NCI-H2171 (cell line): ENCODE results near the gene HHAT.

Source experiments
- DNase-seq: peaks from one replicate; lab custom pipeline; 2025; lab: John Stamatoyannopoulos, UW

HHAT gene

GRCh38 chr1:210487021-210487420, 158.3 kb downstream of the HHAT start:
- DNase-seq, result no peak

DNA sequence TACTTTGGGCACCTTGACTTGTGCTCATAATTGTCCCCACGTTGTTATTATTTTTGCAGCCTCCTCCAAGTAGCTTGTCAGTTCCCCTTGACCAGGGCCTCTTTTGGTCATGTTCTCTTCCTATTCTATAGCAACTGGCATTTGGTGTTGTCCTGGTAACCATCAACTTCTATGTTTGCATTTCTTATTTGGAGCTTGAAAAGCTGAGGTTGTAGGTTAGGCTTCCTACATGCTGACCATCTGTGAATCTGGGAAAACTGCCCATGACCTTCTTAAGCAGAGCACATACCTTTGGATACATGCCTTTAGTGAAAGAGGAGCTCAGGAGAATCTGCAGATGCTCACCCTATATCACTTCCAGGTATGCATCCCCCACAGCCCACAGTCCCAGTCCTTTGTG, 160.8 kb downstream of the HHAT start:
- DNase-seq, result no peak

DNA sequence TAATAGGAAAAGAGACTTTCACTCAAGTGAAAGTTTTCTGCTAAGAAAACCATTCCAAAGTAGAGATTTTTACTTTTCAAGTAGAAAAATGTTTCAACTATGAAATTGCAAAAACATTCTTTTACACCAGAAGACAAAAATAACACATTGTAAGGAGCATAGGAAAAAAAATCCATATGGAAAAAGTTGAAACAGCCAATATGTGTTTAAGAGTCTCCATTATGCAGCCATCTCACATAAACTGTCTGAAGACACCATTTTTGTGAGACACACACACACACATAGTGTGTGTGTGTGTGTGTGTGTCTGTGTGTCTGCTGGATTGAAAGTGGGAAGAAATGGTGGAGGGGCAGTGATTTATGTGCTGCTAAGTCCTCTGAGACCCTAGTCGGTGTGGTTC, 162.1 kb downstream of the HHAT start:
- DNase-seq, result no peak

GRCh38 chr1:210496063-210496462, 167.4 kb downstream of the HHAT start:
- no peak for DNase-seq

DNA sequence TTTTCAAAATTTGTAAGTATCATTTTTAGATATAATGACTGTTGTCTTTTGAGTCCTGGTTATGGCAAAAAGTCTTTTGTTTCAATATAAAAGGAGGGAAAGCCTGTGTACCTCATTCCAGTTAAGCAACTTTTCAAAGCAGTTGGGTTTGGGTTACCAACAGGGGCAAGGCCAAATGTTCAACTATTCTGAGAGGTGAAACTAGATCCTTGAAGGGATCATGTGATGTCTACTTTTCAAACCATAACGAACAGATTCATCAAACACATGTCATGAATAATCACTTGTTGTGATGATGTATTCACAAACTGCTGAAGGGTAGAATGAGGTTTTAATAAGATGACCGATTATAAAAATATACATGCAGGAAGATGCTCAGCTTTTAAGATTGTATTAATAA, 171.3 kb downstream of the HHAT start:
- DNase-seq, result peak; percentile 74

DNA sequence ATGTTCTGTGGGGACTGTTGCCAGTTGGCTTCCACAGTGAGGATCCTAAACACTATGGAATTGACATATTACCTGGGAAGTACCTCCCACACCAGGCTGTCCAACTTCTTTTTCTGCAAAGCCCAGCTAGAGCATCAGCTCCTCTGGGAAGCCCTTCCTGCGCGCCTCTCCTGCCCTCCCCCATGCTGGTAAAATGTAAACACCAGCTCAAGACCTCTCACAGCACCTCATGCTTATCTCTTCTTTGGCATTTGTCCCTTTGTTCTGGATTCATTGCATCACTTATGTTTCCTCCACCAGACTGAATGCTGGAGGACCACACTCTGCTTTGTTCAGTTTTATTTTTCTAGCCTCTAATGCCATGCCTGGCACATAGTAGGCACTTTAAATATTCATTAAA, 172.1 kb downstream of the HHAT start:
- DNase-seq, result no peak

DNA sequence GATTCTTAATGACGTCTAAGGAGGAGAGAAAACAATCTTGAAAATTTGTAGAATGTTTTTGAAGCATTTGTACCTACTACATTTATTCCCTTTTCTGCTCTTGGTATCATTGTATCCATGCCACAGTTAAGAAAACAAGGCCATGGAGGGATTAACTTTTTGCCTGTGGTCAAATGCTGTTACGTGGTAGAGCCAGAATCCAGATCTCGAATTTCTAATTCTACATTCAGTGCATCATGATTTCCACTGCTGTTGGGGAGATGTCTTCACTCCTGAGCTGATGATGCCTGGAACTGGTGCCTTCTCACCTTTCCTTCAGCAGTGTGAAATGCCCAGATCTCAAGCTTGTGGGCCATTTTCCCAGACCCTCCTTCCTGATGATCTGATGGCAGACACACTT, 175.6 kb downstream of the HHAT start:
- no peak for DNase-seq

- DNase-seq, result no peak
These were observed 177.1 kb downstream of the HHAT start for GRCh38 chr1:210505601-210506496.

- no peak for DNase-seq
These were observed 178.0 kb downstream of the HHAT start for GRCh38 chr1:210506689-210507088.

- DNase-seq, result no peak
These were observed 187.5 kb downstream of the HHAT start for GRCh38 chr1:210516092-210516656.

- DNase-seq, result no peak
These were observed 188.2 kb downstream of the HHAT start for GRCh38 chr1:210516697-210517459.

GRCh38 chr1:210523830-210524229, 195.1 kb downstream of the HHAT start:
- DNase-seq, result no peak

DNA sequence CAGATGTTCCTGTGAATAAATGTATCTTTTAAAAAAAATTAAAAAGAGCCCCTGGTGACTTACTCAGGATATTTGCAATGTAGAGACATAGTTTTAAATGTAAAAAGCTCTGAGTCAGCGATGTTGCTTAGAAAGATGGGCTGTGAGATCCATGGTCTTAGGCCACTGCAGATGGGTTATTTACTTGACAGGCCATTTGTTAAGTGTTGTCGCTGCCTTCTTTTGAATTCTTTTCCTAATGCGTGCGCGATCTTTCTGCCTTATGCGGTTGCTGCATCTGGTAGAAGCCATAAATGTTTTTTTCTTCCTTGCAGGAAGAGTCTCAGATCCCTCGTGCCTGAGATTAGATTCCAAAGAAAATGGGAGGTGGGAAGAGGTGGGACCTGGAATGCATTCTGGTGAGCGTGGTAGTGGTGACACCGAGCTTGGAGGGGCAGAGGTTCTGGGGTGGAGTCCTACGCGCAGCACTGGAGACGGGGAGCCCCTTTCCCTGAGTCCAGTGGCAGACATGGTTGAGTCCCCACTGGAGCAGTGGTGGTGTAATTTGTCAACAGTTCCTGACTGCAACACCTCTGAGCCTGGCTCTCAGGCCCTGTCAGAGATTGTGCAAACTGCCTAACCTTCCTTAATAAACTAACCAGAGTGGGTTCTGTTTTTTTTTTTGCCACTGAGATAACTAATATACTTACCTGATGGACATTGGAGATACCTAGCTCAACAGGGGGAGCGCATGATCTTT, 197.2 kb downstream of the HHAT start:
- DNase-seq, result no peak

- no peak for DNase-seq
These were observed 198.4 kb downstream of the HHAT start for GRCh38 chr1:210527091-210527490.

DNA sequence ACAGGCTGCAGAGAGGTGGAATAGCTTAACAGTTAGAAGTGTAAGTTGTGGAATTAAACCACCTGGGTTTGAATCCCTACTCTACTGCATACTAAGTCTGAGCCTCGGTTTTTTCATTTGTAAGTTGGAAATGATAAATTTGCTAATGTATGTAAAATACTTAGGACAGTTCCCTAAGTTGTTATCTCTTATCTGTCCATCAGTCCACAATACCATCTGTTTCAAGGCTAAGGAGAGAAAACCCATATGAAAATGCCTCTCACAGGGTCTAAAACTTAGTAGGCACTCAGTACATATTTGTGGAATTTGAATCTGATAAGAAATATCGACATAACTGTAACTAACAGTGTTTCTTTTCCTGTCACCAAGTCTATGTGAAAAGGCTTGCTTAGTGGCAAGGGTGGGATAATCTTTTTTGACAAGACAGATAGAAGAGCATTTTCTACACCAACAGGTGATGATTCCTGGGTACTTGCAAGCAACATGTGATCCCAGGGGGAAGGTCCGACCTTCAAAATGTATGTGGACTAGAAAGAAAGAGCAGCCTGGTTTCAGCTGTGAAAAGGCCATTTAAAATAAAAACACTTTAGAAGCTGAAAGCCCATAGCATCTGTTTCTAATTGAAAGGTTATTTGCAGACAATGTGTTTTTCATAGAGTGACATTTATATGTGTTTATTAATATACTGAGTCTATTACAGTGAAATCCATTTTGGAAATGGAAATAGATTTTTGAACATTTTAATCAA, 202.9 kb downstream of the HHAT start:
- no peak for DNase-seq

GRCh38 chr1:210532223-210532598, 203.5 kb downstream of the HHAT start:
- DNase-seq, result no peak

DNA sequence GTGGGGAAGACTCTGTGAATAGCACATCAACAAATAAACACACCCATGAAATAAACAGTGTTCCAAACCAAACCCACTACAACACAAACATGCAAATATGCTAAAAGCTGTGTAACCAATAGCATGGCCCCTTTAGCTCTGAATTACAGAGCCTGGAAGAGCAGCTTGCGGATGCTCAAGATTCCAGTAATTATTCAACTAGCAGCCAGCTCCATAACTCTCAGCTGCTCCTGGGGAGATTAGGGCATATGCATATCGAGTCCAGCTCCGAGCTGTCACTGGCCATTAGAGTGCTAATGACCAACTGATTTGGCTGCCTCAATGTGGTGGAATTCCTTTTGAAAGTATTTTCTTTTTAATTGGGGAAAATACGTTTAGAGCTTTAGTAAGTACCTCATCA, 207.1 kb downstream of the HHAT start:
- no peak for DNase-seq

GRCh38 chr1:210536254-210536961, 207.7 kb downstream of the HHAT start:
- no peak for DNase-seq

GRCh38 chr1:210540288-210540687, 211.6 kb downstream of the HHAT start:
- no peak for DNase-seq

DNA sequence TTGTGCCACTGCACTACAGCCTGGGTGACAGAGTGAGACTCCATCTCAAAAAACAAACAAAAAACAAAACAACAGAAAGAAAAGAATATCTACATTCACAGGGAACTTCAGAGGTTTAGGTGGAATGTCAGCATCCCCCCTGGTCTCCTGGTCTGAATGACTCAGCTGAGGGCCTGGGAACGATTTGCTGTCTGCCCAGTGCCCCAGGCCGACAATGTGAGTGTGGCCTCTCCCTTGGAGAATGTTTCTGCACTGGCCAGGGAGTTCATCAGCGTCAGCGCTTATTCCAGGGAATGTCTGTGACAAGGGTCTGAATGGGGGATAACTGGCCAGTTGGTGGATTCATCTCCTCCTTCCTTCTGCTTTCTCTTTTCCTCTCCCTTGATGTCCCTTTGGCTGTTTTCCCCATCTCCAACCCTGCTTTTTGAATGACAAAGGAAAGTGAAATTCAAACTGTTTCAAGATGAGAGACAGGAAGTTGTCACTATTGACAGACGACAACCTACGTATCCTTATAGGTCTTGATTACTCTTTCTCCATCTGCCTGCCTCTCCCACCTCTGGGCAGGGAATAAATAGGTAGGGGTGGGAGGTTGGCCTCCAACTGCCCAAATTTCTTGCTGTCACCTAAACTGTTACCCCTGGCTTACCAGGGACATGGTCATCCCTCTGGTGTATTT, 213.1 kb downstream of the HHAT start:
- DNase-seq, result no peak
